ENCODE measurements around the gene SLC15A3. TPM values are rescaled to one million over a fixed set of nuclear protein-coding genes. Genes with fewer than 3 reads are reported as not detected.

SLC15A3 gene
- polyA plus RNA-seq, 1 experiment = 4.8 TPM

DNA sequence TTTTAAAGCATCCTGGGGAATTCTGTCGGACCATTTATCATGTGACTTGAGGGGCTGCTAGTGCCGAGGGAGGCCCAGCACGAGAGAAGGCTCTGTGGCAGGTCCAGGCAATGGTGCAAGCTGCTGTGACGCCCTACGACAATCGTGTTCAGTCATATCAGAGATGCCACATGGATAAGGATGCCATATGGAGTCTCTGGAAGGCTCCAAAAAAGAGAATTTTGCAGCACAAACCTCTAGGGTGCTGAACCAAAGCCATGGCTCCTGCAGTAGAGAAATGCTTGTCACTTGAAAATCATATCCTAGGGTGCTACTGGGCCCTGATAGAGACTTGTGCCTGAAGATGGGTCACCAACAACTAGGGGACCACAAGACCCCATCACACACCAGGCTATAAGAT lies 12.8 kb upstream of the SLC15A3 start:
- ChIA-PET POLR2A (no interaction called here), CTCF (no interaction called here)
- DNase-seq (ENCODE audit: low read depth, low spot score) = no peak
- H3K27ac ChIP-seq (ENCODE audit: low read depth, low read length) = no peak overlapping the region
- H3K4me3 ChIP-seq (ENCODE audit: low read depth, low read length) = no peak overlapping the region
- peaks cover 32% of the 10 kb centered on the region for H3K27me3 ChIP-seq (ENCODE audit: control insufficient read depth, insufficient read depth, low read length)
- TF ChIP-seq CTCF (IDR thresholded peaks at IDR 0.05; ENCODE audit: low read depth, low read length) = no peak
- H3K9me3 ChIP-seq (ENCODE audit: control insufficient read depth, insufficient read depth, low read length) = no peaks in the 10 kb centered on the region

DNA sequence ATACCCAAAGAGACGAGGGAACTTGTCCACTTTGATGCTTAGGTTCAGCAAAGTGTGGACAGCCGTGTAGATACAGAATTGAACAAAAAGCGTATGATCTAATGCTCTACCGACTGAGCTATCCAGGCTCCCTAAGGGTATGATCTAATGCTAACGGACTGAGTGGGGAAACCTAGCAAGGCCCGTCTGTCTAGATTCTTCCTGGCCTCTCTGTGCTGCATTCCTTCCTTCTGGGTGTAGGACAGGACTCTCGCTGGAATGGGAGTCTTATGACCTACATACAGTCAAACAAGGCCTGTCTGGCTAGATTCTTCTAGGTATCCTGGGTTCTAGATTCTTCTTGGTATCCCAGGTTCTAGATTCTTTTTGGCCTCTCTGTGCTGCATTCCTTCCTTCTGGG lies 8.4 kb upstream of the SLC15A3 start:
- no peak overlapping the region for H3K27ac ChIP-seq (ENCODE audit: low read depth, low read length)
- POLR2A ChIA-PET = no interaction called here
- no peaks in the 10 kb centered on the region for H3K9me3 ChIP-seq (ENCODE audit: control insufficient read depth, insufficient read depth, low read length)
- no peak overlapping the region for H3K4me3 ChIP-seq (ENCODE audit: low read depth, low read length)
- TF ChIP-seq CTCF (IDR thresholded peaks at IDR 0.05; ENCODE audit: low read depth, low read length) = no peak
- CTCF ChIA-PET = no interaction called here
- DNase-seq (ENCODE audit: low read depth, low spot score) = no peak
- H3K27me3 ChIP-seq (ENCODE audit: control insufficient read depth, insufficient read depth, low read length) = peaks cover 26% of the 10 kb centered on the region

GRCh38 chr11:60959431-60959830 lies 7.5 kb upstream of the SLC15A3 start:
- ChIA-PET POLR2A (no interaction called here), CTCF (interaction anchor here (1.0 kb wide), 1 partner anchor 10 kb away, joined by 3 read pairs; no protein-coding TSS in a partner anchor)
- Histone ChIP-seq H3K4me3 (ENCODE audit: low read depth, low read length) (no peak overlapping the region), H3K27me3 (ENCODE audit: control insufficient read depth, insufficient read depth, low read length) (peaks cover 21% of the 10 kb centered on the region), H3K9me3 (ENCODE audit: control insufficient read depth, insufficient read depth, low read length) (no peaks in the 10 kb centered on the region), H3K27ac (ENCODE audit: low read depth, low read length) (no peak overlapping the region)
- TF ChIP-seq CTCF (IDR thresholded peaks at IDR 0.05; ENCODE audit: low read depth, low read length) = no peak
- DNase-seq (ENCODE audit: low read depth, low spot score) = no peak

- H3K27me3 ChIP-seq (ENCODE audit: control insufficient read depth, insufficient read depth, low read length) = peaks cover 21% of the 10 kb centered on the region
- ChIA-PET POLR2A (no interaction called here), CTCF (no interaction called here)
- H3K27ac ChIP-seq (ENCODE audit: low read depth, low read length) = no peak overlapping the region
- no peak for TF ChIP-seq CTCF (IDR thresholded peaks at IDR 0.05; ENCODE audit: low read depth, low read length)
- no peak overlapping the region for H3K4me3 ChIP-seq (ENCODE audit: low read depth, low read length)
- H3K9me3 ChIP-seq (ENCODE audit: control insufficient read depth, insufficient read depth, low read length) = no peaks in the 10 kb centered on the region
- no peak for DNase-seq (ENCODE audit: low read depth, low spot score)
Measured at GRCh38 chr11:60957188-60957587, 5.2 kb upstream of the SLC15A3 start.

DNA sequence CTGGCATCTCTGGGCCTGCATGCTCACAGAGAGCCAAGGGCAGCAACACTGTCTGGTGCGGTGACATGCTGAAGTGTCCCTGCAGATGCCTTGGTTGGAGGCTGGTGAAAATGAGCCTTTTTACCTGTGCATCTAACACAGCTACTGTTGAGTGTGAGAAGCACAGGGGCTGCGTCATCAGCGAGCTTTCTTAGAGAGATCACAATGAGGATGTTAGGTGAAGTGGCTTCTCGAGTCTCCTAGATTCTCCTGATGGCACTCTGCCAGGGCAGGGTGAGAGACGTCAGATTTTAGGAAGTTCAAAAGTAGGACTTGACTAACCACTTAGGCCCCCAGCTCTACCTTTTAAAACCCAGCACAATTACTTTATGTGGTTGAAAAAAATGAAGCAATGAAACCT lies 3.6 kb upstream of the SLC15A3 start:
- H3K27ac ChIP-seq (ENCODE audit: low read depth, low read length) = no peak overlapping the region
- H3K27me3 ChIP-seq (ENCODE audit: control insufficient read depth, insufficient read depth, low read length) = peaks cover 14% of the 10 kb centered on the region
- no peak for DNase-seq (ENCODE audit: low read depth, low spot score)
- no peaks in the 10 kb centered on the region for H3K9me3 ChIP-seq (ENCODE audit: control insufficient read depth, insufficient read depth, low read length)
- POLR2A ChIA-PET = no interaction called here
- no peak for TF ChIP-seq CTCF (IDR thresholded peaks at IDR 0.05; ENCODE audit: low read depth, low read length)
- CTCF ChIA-PET = no interaction called here
- H3K4me3 ChIP-seq (ENCODE audit: low read depth, low read length) = no peak overlapping the region
